HFFc6 (cell line): Measurements from ENCODE around the gene TENM4. TPM values are rescaled to one million over a fixed set of nuclear protein-coding genes. Genes with fewer than 3 reads are reported as not detected.

Experiments used
- DNase-seq: peaks from one replicate; pipeline ENCODE4 v3.0.0-alpha.2; 2018
- H3K27ac Mint-ChIP-seq: 2 replicates; pipeline ENCODE4 v1.8.0; 2020; ENCODE audit warnings: mild to moderate bottlenecking, mixed read lengths
- H3K27me3 Mint-ChIP-seq: 2 replicates; pipeline ENCODE4 v1.8.0; 2021; ENCODE audit warnings: mild to moderate bottlenecking, moderate library complexity, mixed read lengths; ENCODE audit not compliant: insufficient read depth
- H3K36me3 Mint-ChIP-seq: 2 replicates; pipeline ENCODE4 v1.8.0; 2021; ENCODE audit warnings: low read depth, mixed read lengths
- H3K4me1 Mint-ChIP-seq: 2 replicates; pipeline ENCODE4 v1.8.0; 2020; ENCODE audit warnings: low read depth, mixed read lengths
- H3K4me3 Mint-ChIP-seq: 2 replicates; pipeline ENCODE4 v1.8.0; 2020; ENCODE audit warnings: mild to moderate bottlenecking, moderate library complexity, mixed read lengths
- H3K9me3 Mint-ChIP-seq: 2 replicates; pipeline ENCODE4 v1.8.0; 2020; ENCODE audit warnings: mild to moderate bottlenecking, mixed read lengths
- CTCF ChIP-seq: fragments of 200-600 bp; sonication (generic); IDR thresholded peaks from 2 replicates; pipeline ENCODE4 v1.5.0; 2021; ENCODE audit warnings: antibody characterized with exemption, mild to moderate bottlenecking
- total RNA-seq, 6 experiments: library from RNA; stranded (reverse); fragmentation: NEBNext Ultra II Directional; extraction: Animal tissue kit (Norgen Biotek cat#: 25700); gene quantifications; 2 replicates in 1 of 6; 3 replicates in 5 of 6; pipeline ENCODE4 v1.2.3, GENCODE V29; 2021

TENM4 gene
- total RNA-seq, 6 experiments from 2014 or later, result 20.9 to 45.5 (median 26.5) TPM

- H3K36me3 Mint-ChIP-seq, result peaks cover 11% of the 10 kb centered on the region; the same call in 1 of the 2 replicates
- peaks cover 34% of the 10 kb centered on the region for H3K4me1 Mint-ChIP-seq
- H3K9me3 Mint-ChIP-seq, result no peaks in the 10 kb centered on the region
- H3K27me3 Mint-ChIP-seq, result no peaks in the 10 kb centered on the region
- no peak overlapping the region for H3K4me3 Mint-ChIP-seq
- TF ChIP-seq CTCF, result no peak
- DNase-seq, result no peak
- no peak overlapping the region for H3K27ac Mint-ChIP-seq
Observed at GRCh38 chr11:78949976-78950690, 490.7 kb downstream of the TENM4 start.

GRCh38 chr11:78946945-78947902, 493.6 kb downstream of the TENM4 start:
- Mint-ChIP-seq H3K4me1 (peaks cover 9% of the 10 kb centered on the region; the same call in 1 of the 2 replicates), H3K27ac (no peak overlapping the region), H3K9me3 (no peaks in the 10 kb centered on the region), H3K27me3 (no peaks in the 10 kb centered on the region), H3K36me3 (peaks cover 11% of the 10 kb centered on the region; the same call in 1 of the 2 replicates), H3K4me3 (no peak overlapping the region)
- TF ChIP-seq CTCF, result no peak
- DNase-seq, result peak; percentile 4

GRCh38 chr11:78943841-78944240, 497.0 kb downstream of the TENM4 start:
- H3K9me3 Mint-ChIP-seq, result no peaks in the 10 kb centered on the region
- H3K27ac Mint-ChIP-seq, result no peak overlapping the region
- no peak for DNase-seq

GRCh38 chr11:78943154-78943553, 497.7 kb downstream of the TENM4 start:
- DNase-seq, result no peak
- H3K36me3 Mint-ChIP-seq, result peaks cover 11% of the 10 kb centered on the region; the same call in 1 of the 2 replicates
- no peaks in the 10 kb centered on the region; the same call in 1 of the 2 replicates for H3K27me3 Mint-ChIP-seq
- H3K27ac Mint-ChIP-seq, result no peak overlapping the region
- H3K4me3 Mint-ChIP-seq, result no peak overlapping the region
- TF ChIP-seq CTCF, result no peak
- peaks cover 6% of the 10 kb centered on the region; the same call in 1 of the 2 replicates for H3K4me1 Mint-ChIP-seq
- no peaks in the 10 kb centered on the region for H3K9me3 Mint-ChIP-seq

More at GRCh38 chr11:78943841-78944240, 497.0 kb downstream of the TENM4 start:
- H3K27me3 Mint-ChIP-seq, result no peaks in the 10 kb centered on the region; the same call in 1 of the 2 replicates
- H3K36me3 Mint-ChIP-seq, result peaks cover 11% of the 10 kb centered on the region; the same call in 1 of the 2 replicates
- H3K4me3 Mint-ChIP-seq, result no peak overlapping the region
- peaks cover 6% of the 10 kb centered on the region; the same call in 1 of the 2 replicates for H3K4me1 Mint-ChIP-seq
- no peak for TF ChIP-seq CTCF

DNA sequence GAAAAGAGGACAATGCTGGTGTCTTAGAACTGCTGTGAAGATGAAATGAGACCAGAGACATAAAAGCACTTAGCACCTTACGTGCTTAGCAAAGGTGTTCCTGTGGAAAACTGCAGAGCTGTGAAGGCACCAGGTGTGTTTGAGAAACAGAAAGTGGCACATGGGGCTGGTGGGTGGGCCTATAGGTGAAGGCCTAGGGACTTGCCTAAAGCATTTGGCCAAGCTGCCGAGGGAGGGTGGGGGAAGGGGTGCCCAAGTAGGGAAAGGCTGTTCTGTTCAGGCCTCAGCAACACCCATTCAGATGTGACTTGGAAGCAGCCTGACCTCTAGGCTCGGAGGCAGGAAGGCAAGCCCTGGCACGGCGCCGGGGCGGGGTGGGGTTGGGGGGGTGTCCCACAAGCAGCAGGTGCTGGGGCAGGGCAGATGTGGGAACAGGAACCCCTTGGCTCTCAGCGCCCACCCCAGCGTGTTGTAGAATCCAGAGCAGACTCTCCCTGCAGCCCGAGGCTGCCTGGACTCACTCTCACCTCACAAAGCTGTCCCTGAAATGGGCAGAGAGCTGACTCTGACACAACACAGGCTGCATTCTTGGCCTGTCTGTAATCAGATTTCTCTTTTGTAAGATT, 499.5 kb downstream of the TENM4 start:
- H3K4me3 Mint-ChIP-seq, result no peak overlapping the region
- no peaks in the 10 kb centered on the region for H3K4me1 Mint-ChIP-seq
- H3K36me3 Mint-ChIP-seq, result peaks cover 5% of the 10 kb centered on the region; the same call in 1 of the 2 replicates
- no peak for DNase-seq
- TF ChIP-seq CTCF, result no peak
- no peaks in the 10 kb centered on the region for H3K9me3 Mint-ChIP-seq
- H3K27ac Mint-ChIP-seq, result no peak overlapping the region
- no peaks in the 10 kb centered on the region; the same call in 1 of the 2 replicates for H3K27me3 Mint-ChIP-seq
